Measurements from ENCODE around the gene LDLRAD3.

Gene LDLRAD3

GRCh38 chr11:35927682-35928081, 16.2 kb upstream of the LDLRAD3 start:
- no peak for DNase-seq (ENCODE audit: low spot score)

- DNase-seq (ENCODE audit: low spot score): no peak
Observed at GRCh38 chr11:35928688-35929395, 15.0 kb upstream of the LDLRAD3 start.

- DNase-seq (ENCODE audit: low spot score): no peak
Observed at GRCh38 chr11:35930466-35930865, 13.4 kb upstream of the LDLRAD3 start.

- no peak for DNase-seq (ENCODE audit: low spot score)
Observed at GRCh38 chr11:35932121-35932520, 11.7 kb upstream of the LDLRAD3 start.

- DNase-seq (ENCODE audit: low spot score): no peak
Observed at GRCh38 chr11:35932681-35933319, 11.1 kb upstream of the LDLRAD3 start.

GRCh38 chr11:35933320-35933871, 10.5 kb upstream of the LDLRAD3 start:
- DNase-seq (ENCODE audit: low spot score): no peak

- no peak for DNase-seq (ENCODE audit: low spot score)
Observed at GRCh38 chr11:35934271-35934670, 9.6 kb upstream of the LDLRAD3 start.

- no peak for DNase-seq (ENCODE audit: low spot score)
Observed at GRCh38 chr11:35934981-35935380, 8.9 kb upstream of the LDLRAD3 start.

GRCh38 chr11:35935390-35935789, 8.5 kb upstream of the LDLRAD3 start:
- no peak for DNase-seq (ENCODE audit: low spot score)

GRCh38 chr11:35937111-35937510, 6.8 kb upstream of the LDLRAD3 start:
- no peak for DNase-seq (ENCODE audit: low spot score)

- no peak for DNase-seq (ENCODE audit: low spot score)
Observed at GRCh38 chr11:35937700-35938099, 6.2 kb upstream of the LDLRAD3 start.

GRCh38 chr11:35938231-35938630, 5.6 kb upstream of the LDLRAD3 start:
- DNase-seq (ENCODE audit: low spot score): no peak

GRCh38 chr11:35943309-35943708, 553 bp upstream of the LDLRAD3 start:
- DNase-seq (ENCODE audit: low spot score): no peak

GRCh38 chr11:35944503-35945136, 758 bp downstream of the LDLRAD3 start:
- DNase-seq (ENCODE audit: low spot score): no peak

GRCh38 chr11:35945137-35945518, 1.3 kb downstream of the LDLRAD3 start:
- DNase-seq (ENCODE audit: low spot score): no peak

GRCh38 chr11:35946766-35947165, 2.9 kb downstream of the LDLRAD3 start:
- DNase-seq (ENCODE audit: low spot score): no peak

- no peak for DNase-seq (ENCODE audit: low spot score)
Observed at GRCh38 chr11:35947437-35947836, 3.6 kb downstream of the LDLRAD3 start.

GRCh38 chr11:35949242-35949641, 5.4 kb downstream of the LDLRAD3 start:
- DNase-seq (ENCODE audit: low spot score): no peak

- DNase-seq (ENCODE audit: low spot score): no peak
Observed at GRCh38 chr11:35950082-35950481, 6.2 kb downstream of the LDLRAD3 start.

GRCh38 chr11:35951680-35952079, 7.8 kb downstream of the LDLRAD3 start:
- DNase-seq (ENCODE audit: low spot score): no peak

GRCh38 chr11:35953081-35953760, 9.4 kb downstream of the LDLRAD3 start:
- DNase-seq (ENCODE audit: low spot score): no peak

GRCh38 chr11:35954205-35954604, 10.3 kb downstream of the LDLRAD3 start:
- DNase-seq (ENCODE audit: low spot score): no peak

GRCh38 chr11:35955636-35956035, 11.8 kb downstream of the LDLRAD3 start:
- DNase-seq (ENCODE audit: low spot score): no peak

All from CD4-positive, alpha-beta T cell treated with Interleukin-15 for 4 hours (primary cell).